GM13977 (cell line): Measurements from ENCODE around the gene METTL24.
"Not testable (repeated sequence)": the region's sequence is repeated elsewhere in the genome, so short reads cannot be mapped to it uniquely, and the experiment has no call there.

ENCODE experiments used
- DNase-seq: peaks from one replicate; pipeline ENCODE4 v3.0.0; 2012; ENCODE audit warnings: low spot score
- CTCF ChIP-seq: IDR thresholded peaks from 2 replicates; pipeline ENCODE4 v1.5.1; 2012; ENCODE audit warnings: mild to moderate bottlenecking, control low read depth; ENCODE audit not compliant: insufficient read depth; ENCODE audit errors: extremely low read depth, missing control alignments
- in situ Hi-C: fragments of 300-500 bp; cut with MboI; formaldehyde crosslinking; loops from one replicate; pipeline ENCODE4 v1.12.0; 2022; ENCODE audit warnings: low sequenced_read_pairs, low pct_unique_long_range_greater_than_20kb, mixed read lengths, inconsistent platforms; ENCODE audit not compliant: unreplicated experiment

Gene METTL24

GRCh38 chr6:110317189-110317588 lies 41.0 kb downstream of the METTL24 start:
- in situ Hi-C loops, result no loop called here
- no peak for TF ChIP-seq CTCF
- DNase-seq, result no peak

- in situ Hi-C loops, result no loop called here
- DNase-seq, result no peak
- no peak for TF ChIP-seq CTCF
Observed at GRCh38 chr6:110315869-110316398, 42.2 kb downstream of the METTL24 start.

- DNase-seq, result no peak
- in situ Hi-C loops, result no loop called here
- no peak for TF ChIP-seq CTCF
Observed at GRCh38 chr6:110315207-110315868, 42.8 kb downstream of the METTL24 start.

- in situ Hi-C loops, result no loop called here
- TF ChIP-seq CTCF, result no peak
- DNase-seq, result no peak
Observed at GRCh38 chr6:110310861-110311446, 47.2 kb downstream of the METTL24 start.

GRCh38 chr6:110309432-110309831 lies 48.7 kb downstream of the METTL24 start:
- in situ Hi-C loops, result not testable (repeated sequence)

GRCh38 chr6:110307368-110307767 lies 50.8 kb downstream of the METTL24 start:
- DNase-seq, result no peak
- TF ChIP-seq CTCF, result no peak
- in situ Hi-C loops, result no loop called here

More at GRCh38 chr6:110309432-110309831, 48.7 kb downstream of the METTL24 start:
- DNase-seq, result not testable (repeated sequence)

GRCh38 chr6:110305832-110306231 lies 52.3 kb downstream of the METTL24 start:
- DNase-seq, in situ Hi-C loops: not testable (repeated sequence)

GRCh38 chr6:110303692-110304091 lies 54.5 kb downstream of the METTL24 start:
- in situ Hi-C loops, DNase-seq: not testable (repeated sequence)
